ENCODE data around the gene GLIPR2. TPM values are rescaled to one million over a fixed set of nuclear protein-coding genes. Genes with fewer than 3 reads are reported as not detected.

The GLIPR2 gene
- total RNA-seq, 1 donor from 2014 or later: 14.3 TPM

- POLR2A ChIA-PET: interaction anchor here (0.6 kb wide), 1 partner anchor 15 kb away, joined by 5 read pairs; no protein-coding TSS in a partner anchor
- Mint-ChIP-seq H3K27ac (peak overlapping the region; percentile 100), H3K4me3 (no peak overlapping the region), H3K9me3 (no peaks in the 10 kb centered on the region), H3K4me1 (peaks cover 91% of the 10 kb centered on the region), H3K36me3 (ENCODE audit: low read depth) (peaks cover 13% of the 10 kb centered on the region), H3K27me3 (no peaks in the 10 kb centered on the region)
- CTCF ChIA-PET: no interaction called here
- intact Hi-C loops (cut with micrococcal nuclease): loop anchor here (5.0 kb wide), 1 partner anchor 346 kb away; no protein-coding TSS in a partner anchor
- DNase-seq: no peak
- no peak for ATAC-seq (ENCODE audit: low read depth)
- no peak for TF ChIP-seq CTCF (IDR thresholded peaks at IDR 0.05)
Measured at GRCh38 chr9:36141288-36141687, 4.8 kb downstream of the GLIPR2 start.

- DNase-seq (no peak), ATAC-seq (ENCODE audit: low read depth) (no peak)
- intact Hi-C loops (cut with micrococcal nuclease): loop anchor here (5.0 kb wide), 1 partner anchor 346 kb away; no protein-coding TSS in a partner anchor
- Mint-ChIP-seq H3K27ac (peak overlapping the region; percentile 100), H3K27me3 (no peaks in the 10 kb centered on the region), H3K4me1 (peaks cover 93% of the 10 kb centered on the region), H3K9me3 (no peaks in the 10 kb centered on the region), H3K4me3 (peak overlapping the region; percentile 7), H3K36me3 (ENCODE audit: low read depth) (peaks cover 13% of the 10 kb centered on the region)
- no peak for TF ChIP-seq CTCF (IDR thresholded peaks at IDR 0.05)
- ChIA-PET POLR2A (interaction anchor here (0.5 kb wide), 1 partner anchor 14 kb away, joined by 8 read pairs; no protein-coding TSS in a partner anchor), CTCF (interaction anchor here (3.6 kb wide), 1 partner anchor 24 kb away, joined by 19 read pairs; no protein-coding TSS in a partner anchor)
Measured at GRCh38 chr9:36141761-36142160, 5.2 kb downstream of the GLIPR2 start.

DNA sequence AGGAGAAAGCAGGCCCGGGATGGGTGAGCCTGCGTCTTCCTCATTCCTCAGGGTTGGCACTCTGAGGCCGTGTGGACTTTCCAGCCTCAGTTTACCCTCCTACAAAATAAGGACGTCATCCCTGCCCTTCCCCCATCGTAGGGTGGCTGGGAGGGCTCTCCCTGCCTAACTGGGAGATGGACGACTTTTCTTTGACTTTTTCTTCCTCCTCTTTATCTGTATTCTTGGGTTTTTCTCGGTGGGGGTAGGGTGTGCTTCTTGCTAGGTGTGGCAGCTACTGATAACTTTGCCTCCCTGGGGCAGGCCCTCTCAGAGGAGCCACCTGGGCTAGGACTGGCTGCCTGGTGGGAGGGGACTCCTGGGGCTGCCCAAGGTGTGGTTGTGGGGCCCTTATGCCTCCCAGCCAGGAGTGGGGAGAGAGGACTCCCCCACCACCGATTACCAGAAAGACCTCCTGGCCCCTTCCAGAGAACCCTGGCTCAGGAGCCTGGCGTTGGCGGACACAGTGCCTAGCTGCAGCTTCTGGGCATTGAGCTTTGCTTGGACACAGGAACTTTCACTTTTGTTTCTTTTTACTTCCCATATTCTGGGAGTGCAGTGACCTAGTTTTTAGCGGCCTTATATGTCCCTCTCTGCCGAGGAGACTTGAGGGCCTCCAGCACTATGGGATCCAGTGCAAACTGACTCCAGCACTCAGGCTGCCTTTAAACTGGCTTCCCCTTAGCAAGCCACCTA, 6.1 kb downstream of the GLIPR2 start:
- no peak for DNase-seq
- H3K36me3 Mint-ChIP-seq (ENCODE audit: low read depth): peaks cover 19% of the 10 kb centered on the region
- intact Hi-C loops (cut with micrococcal nuclease): loop anchor here (5.0 kb wide), 1 partner anchor 345 kb away; no protein-coding TSS in a partner anchor

GRCh38 chr9:36143245-36143641, 6.7 kb downstream of the GLIPR2 start:
- H3K4me3 Mint-ChIP-seq: peak overlapping the region; percentile 94
- DNase-seq (no peak), ATAC-seq (ENCODE audit: low read depth) (no peak)
- H3K4me1 Mint-ChIP-seq: peaks cover 95% of the 10 kb centered on the region
- intact Hi-C loops (cut with micrococcal nuclease): loop anchor here (5.0 kb wide), 1 partner anchor 344 kb away; no protein-coding TSS in a partner anchor
- POLR2A ChIA-PET: interaction anchor here (0.7 to 3.0 kb wide), 4 partner anchors 9 to 48 kb away, joined by 3 to 17 read pairs (median 6); partner anchors contain the start of gene CLTA
- no peaks in the 10 kb centered on the region for H3K9me3 Mint-ChIP-seq
- CTCF ChIA-PET: interaction anchor here (1.9 to 3.6 kb wide), 2 partner anchors 23 to 47 kb away, joined by 8 to 19 read pairs; partner anchors contain the start of gene CLTA
- H3K27ac Mint-ChIP-seq: peak overlapping the region; percentile 100
- TF ChIP-seq CTCF (IDR thresholded peaks at IDR 0.05): no peak
- H3K36me3 Mint-ChIP-seq (ENCODE audit: low read depth): peaks cover 20% of the 10 kb centered on the region
- no peaks in the 10 kb centered on the region for H3K27me3 Mint-ChIP-seq

More for the DNA sequence above, 6.1 kb downstream of the GLIPR2 start:
- H3K27me3 Mint-ChIP-seq: no peaks in the 10 kb centered on the region
- peak overlapping the region; percentile 94 for H3K4me3 Mint-ChIP-seq
- peaks cover 95% of the 10 kb centered on the region for H3K4me1 Mint-ChIP-seq
- TF ChIP-seq CTCF (IDR thresholded peaks at IDR 0.05): no peak
- H3K27ac Mint-ChIP-seq: peak overlapping the region; percentile 100
- H3K9me3 Mint-ChIP-seq: no peaks in the 10 kb centered on the region
- ATAC-seq (ENCODE audit: low read depth): peak; percentile 52
- POLR2A ChIA-PET: interaction anchor here (1.0 to 3.0 kb wide), 3 partner anchors 9 to 48 kb away, joined by 3 to 17 read pairs (median 4); partner anchors contain the start of gene CLTA
- CTCF ChIA-PET: interaction anchor here (3.6 kb wide), 1 partner anchor 23 kb away, joined by 19 read pairs; no protein-coding TSS in a partner anchor

Measured in activated B cell treated with CpG ODN at 0.5 μM for 24 hours (primary cell).